Measurements from ENCODE around the gene RIN3. TPM values are rescaled to one million over a fixed set of nuclear protein-coding genes. Genes with fewer than 3 reads are reported as not detected.

Gene RIN3
- total RNA-seq, 2 donors from 2014 or later = 8.8 to 41.6 TPM

GRCh38 chr14:92560106-92560865, 46.7 kb downstream of the RIN3 start:
- Histone ChIP-seq H3K4me3 (no peak overlapping the region), H3K9me3 (no peaks in the 10 kb centered on the region), H3K27me3 (replicated peaks; ENCODE audit: insufficient read depth) (no peaks in the 10 kb centered on the region), H3K36me3 (no peaks in the 10 kb centered on the region), H3K4me1 (replicated peaks) (no peaks in the 10 kb centered on the region), H3K27ac (no peak overlapping the region)
- intact Hi-C loops (cut with DNase I) = no loop called here
- 92% methylated on average over 15 of the region's 15 CpGs for WGBS
- no peak for TF ChIP-seq POLR2AphosphoS5 (IDR thresholded peaks at IDR 0.05)
- no peak for TF ChIP-seq CTCF (IDR thresholded peaks at IDR 0.05)
- TF ChIP-seq POLR2A (IDR thresholded peaks at IDR 0.05) = no peak
- no peak for DNase-seq (ENCODE audit: low spot score)

- intact Hi-C loops (cut with DNase I) = no loop called here
- H3K27me3 ChIP-seq (replicated peaks; ENCODE audit: insufficient read depth) = no peaks in the 10 kb centered on the region
- TF ChIP-seq CTCF (IDR thresholded peaks at IDR 0.05) = no peak
- no peaks in the 10 kb centered on the region for H3K36me3 ChIP-seq
- H3K9me3 ChIP-seq = no peaks in the 10 kb centered on the region
- no peak overlapping the region for H3K27ac ChIP-seq
- 97% methylated on average over 6 of the region's 6 CpGs for WGBS
- no peak overlapping the region for H3K4me3 ChIP-seq
- no peak for DNase-seq (ENCODE audit: low spot score)
- no peaks in the 10 kb centered on the region for H3K4me1 ChIP-seq (replicated peaks)
Measured at GRCh38 chr14:92561906-92562479, 48.4 kb downstream of the RIN3 start.

GRCh38 chr14:92563359-92563758, 49.8 kb downstream of the RIN3 start:
- no peak for DNase-seq (ENCODE audit: low spot score)
- no peaks in the 10 kb centered on the region for H3K9me3 ChIP-seq
- WGBS = 62% methylated on average over 1 of the region's 1 CpG
- no peak for TF ChIP-seq POLR2AphosphoS5 (IDR thresholded peaks at IDR 0.05)
- no peak for TF ChIP-seq POLR2A (IDR thresholded peaks at IDR 0.05)
- TF ChIP-seq CTCF (IDR thresholded peaks at IDR 0.05) = no peak
- no peaks in the 10 kb centered on the region for H3K27me3 ChIP-seq (replicated peaks; ENCODE audit: insufficient read depth)
- no peaks in the 10 kb centered on the region for H3K36me3 ChIP-seq
- intact Hi-C loops (cut with DNase I) = no loop called here
- no peak overlapping the region for H3K27ac ChIP-seq
- H3K4me1 ChIP-seq (replicated peaks) = no peaks in the 10 kb centered on the region
- H3K4me3 ChIP-seq = no peak overlapping the region

GRCh38 chr14:92563765-92564285, 50.2 kb downstream of the RIN3 start:
- WGBS = 88% methylated on average over 1 of the region's 1 CpG
- Histone ChIP-seq H3K36me3 (no peaks in the 10 kb centered on the region), H3K9me3 (no peaks in the 10 kb centered on the region)

More at GRCh38 chr14:92563765-92564285, 50.2 kb downstream of the RIN3 start:
- Histone ChIP-seq H3K4me3 (no peak overlapping the region), H3K4me1 (replicated peaks) (no peaks in the 10 kb centered on the region), H3K27ac (no peak overlapping the region), H3K27me3 (replicated peaks; ENCODE audit: insufficient read depth) (no peaks in the 10 kb centered on the region)
- no peak for TF ChIP-seq POLR2A (IDR thresholded peaks at IDR 0.05)
- no peak for TF ChIP-seq CTCF (IDR thresholded peaks at IDR 0.05)
- TF ChIP-seq POLR2AphosphoS5 (IDR thresholded peaks at IDR 0.05) = no peak
- intact Hi-C loops (cut with DNase I) = no loop called here
- no peak for DNase-seq (ENCODE audit: low spot score)

All from prostate gland (tissue), 2 donors.